Activated naive CD8-positive, alpha-beta T cell treated with anti-CD3 and anti-CD28 coated beads for 36 hours (primary cell): ENCODE results near the gene PCSK2. TPM values are rescaled to one million over a fixed set of nuclear protein-coding genes. Genes with fewer than 3 reads are reported as not detected.
A peak's percentile ranks its signal among the peaks of the same experiment; 100 is the strongest.

ENCODE experiments used
- DNase-seq: peaks from one replicate; pipeline ENCODE4 v3.0.0; 2021
- H3K27ac Mint-ChIP-seq: one replicate; pipeline ENCODE4 v1.8.0; 2022; ENCODE audit warnings: mild to moderate bottlenecking, moderate library complexity, mixed read lengths
- H3K27me3 Mint-ChIP-seq: one replicate; pipeline ENCODE4 v1.8.0; 2022; ENCODE audit warnings: mild to moderate bottlenecking, mixed read lengths
- H3K36me3 Mint-ChIP-seq: one replicate; pipeline ENCODE4 v1.8.0; 2021; ENCODE audit warnings: mild to moderate bottlenecking, mixed read lengths
- H3K4me1 Mint-ChIP-seq: one replicate; pipeline ENCODE4 v1.8.0; 2021; ENCODE audit warnings: mixed read lengths
- H3K4me3 Mint-ChIP-seq: one replicate; pipeline ENCODE4 v1.8.0; 2022; ENCODE audit warnings: mild to moderate bottlenecking, moderate library complexity, mixed read lengths
- H3K9me3 Mint-ChIP-seq: one replicate; pipeline ENCODE4 v1.8.0; 2022; ENCODE audit warnings: mixed read lengths
- total RNA-seq, 2 experiments: library from RNA; stranded (reverse); gene quantifications; one replicate each; pipeline ENCODE4 v1.2.3, GENCODE V29; 2021

Gene PCSK2
- total RNA-seq, 2 experiments from 2014 or later, result not detected

DNA sequence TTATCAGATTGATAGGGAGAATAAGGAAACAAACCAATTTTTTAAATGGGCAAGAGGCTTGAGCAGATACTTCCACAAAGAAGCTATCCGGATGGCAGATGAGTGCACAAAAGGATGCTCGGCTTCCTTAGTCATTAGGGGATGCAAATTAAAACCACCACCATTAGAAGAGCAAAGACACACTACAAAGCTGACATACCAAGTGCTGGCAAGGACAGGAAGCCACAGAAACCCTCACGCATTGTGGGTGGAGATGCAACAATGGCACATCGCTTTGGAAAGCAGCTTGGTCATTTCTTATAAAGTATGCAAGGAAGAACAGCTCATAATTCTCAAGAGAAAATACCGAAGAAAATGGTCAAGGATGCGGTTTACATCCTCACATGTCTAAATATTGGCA lies 284.6 kb downstream of the PCSK2 start:
- no peak overlapping the region for H3K4me3 Mint-ChIP-seq
- H3K27ac Mint-ChIP-seq, result no peak overlapping the region
- H3K9me3 Mint-ChIP-seq, result no peaks in the 10 kb centered on the region
- peaks cover 3% of the 10 kb centered on the region for H3K27me3 Mint-ChIP-seq
- H3K4me1 Mint-ChIP-seq, result peaks cover 12% of the 10 kb centered on the region
- no peaks in the 10 kb centered on the region for H3K36me3 Mint-ChIP-seq
- no peak for DNase-seq

DNA sequence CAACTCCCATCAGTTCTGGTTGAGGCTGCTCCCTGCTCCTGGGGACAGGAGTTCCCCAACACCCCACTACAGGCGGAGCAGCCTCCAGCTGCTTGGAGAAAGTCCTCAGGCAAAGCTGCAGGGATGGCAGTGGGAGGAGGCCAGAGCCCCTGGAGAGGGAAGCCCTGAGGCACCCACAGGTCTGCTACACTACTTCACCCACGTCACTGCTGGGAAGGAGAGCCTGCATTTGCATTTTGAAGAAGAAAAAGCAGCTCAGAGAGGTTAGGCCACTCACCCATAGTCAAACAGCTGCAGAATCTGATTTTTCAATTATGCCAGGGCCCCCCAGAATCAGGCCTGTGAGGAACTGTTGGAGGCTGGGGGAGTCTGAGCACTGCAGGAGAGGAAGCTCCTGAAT lies 287.1 kb downstream of the PCSK2 start:
- no peak for DNase-seq
- peaks cover 3% of the 10 kb centered on the region for H3K27me3 Mint-ChIP-seq
- H3K4me1 Mint-ChIP-seq, result peaks cover 6% of the 10 kb centered on the region
- no peak overlapping the region for H3K4me3 Mint-ChIP-seq
- H3K36me3 Mint-ChIP-seq, result no peaks in the 10 kb centered on the region
- no peak overlapping the region for H3K27ac Mint-ChIP-seq
- no peaks in the 10 kb centered on the region for H3K9me3 Mint-ChIP-seq

DNA sequence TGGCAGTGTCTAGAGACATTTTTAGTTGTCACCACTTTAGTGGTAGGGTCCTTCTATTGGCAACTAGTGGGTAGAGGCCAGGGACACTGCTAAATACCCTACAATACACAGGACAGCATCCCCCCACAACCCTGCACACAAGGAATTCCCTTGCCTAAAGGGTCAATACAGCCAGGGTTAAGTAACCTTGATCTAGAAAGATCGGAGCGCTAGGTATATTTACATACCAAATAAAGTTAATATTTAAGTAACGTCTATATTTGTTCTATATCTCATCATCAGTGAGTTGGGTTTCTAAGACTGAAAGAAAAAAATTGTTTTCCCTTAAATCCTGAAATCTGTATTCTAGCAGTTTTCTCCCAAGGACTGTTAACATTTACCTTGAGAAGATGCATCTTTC lies 288.2 kb downstream of the PCSK2 start:
- H3K36me3 Mint-ChIP-seq, result no peaks in the 10 kb centered on the region
- H3K9me3 Mint-ChIP-seq, result no peaks in the 10 kb centered on the region
- H3K4me1 Mint-ChIP-seq, result peaks cover 6% of the 10 kb centered on the region
- H3K27me3 Mint-ChIP-seq, result peaks cover under 1% of the 10 kb centered on the region
- no peak for DNase-seq
- no peak overlapping the region for H3K4me3 Mint-ChIP-seq
- H3K27ac Mint-ChIP-seq, result no peak overlapping the region

DNA sequence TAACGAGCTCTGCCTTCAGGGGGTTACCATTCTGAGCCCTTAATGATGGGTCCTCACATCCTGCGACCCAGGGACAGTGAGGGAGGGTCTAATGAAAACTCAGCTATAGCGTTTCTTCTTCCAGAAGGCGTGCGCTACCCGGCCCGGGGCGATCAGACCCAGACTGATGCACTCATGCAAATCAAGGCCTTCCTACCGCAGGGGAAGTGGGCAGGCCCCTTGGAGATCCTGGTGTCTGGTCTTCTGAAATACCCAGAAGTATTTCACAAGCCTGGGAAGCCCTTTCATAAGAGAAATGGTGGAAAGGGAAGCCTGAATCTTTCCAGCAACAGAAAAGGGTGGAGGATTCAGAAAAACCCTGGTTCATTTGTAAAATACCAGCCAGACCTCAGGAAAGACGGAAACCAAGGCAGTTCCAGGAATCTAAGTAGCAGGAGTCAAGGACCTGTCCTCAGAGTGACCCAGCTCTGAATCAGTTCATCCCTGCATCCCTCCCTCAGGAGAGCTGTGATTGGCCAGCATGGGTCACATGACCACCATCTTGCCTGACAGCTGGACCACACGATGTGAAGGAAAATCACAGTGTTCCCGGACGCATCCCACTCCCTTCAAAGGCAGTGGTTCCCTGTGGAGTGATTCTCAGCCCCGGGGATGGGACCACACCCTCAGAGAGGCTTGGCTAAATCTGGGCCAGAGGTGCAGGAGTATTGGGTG lies 291.7 kb downstream of the PCSK2 start:
- Mint-ChIP-seq H3K4me3 (no peak overlapping the region), H3K4me1 (peaks cover 5% of the 10 kb centered on the region), H3K9me3 (no peaks in the 10 kb centered on the region), H3K36me3 (no peaks in the 10 kb centered on the region), H3K27me3 (no peaks in the 10 kb centered on the region), H3K27ac (no peak overlapping the region)
- no peak for DNase-seq

DNA sequence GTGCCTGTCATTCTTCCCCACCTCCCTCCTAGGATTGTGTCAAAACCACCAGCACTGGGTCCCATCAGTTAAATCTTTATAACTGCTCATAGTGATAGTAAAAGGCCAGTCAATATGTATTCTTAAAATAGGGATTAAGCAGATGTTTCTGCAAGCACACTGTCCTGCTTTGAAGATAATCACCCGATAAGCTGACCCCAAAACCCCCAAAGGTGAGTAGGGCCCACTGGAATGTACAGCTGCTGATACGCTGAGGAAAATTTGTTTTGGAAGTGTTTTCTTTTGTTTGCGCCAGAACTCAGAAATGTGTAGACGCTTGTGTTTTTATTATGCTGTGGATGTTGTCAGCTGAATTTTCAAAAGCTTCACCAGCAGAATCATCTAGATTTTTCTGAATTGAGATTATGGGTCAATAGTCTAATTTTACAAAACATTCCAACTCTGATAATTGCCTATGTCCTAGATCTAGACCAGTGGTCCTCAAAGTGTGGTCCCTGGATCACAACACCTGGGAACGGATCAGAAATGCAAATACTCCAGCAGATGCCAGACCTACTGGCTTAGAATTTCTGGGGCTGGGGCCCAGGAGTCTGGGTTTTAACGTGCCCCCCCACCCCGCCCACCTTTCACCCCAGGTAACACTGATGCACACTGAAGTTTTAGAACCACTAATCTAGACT lies 292.9 kb downstream of the PCSK2 start:
- H3K27ac Mint-ChIP-seq, result no peak overlapping the region

DNA sequence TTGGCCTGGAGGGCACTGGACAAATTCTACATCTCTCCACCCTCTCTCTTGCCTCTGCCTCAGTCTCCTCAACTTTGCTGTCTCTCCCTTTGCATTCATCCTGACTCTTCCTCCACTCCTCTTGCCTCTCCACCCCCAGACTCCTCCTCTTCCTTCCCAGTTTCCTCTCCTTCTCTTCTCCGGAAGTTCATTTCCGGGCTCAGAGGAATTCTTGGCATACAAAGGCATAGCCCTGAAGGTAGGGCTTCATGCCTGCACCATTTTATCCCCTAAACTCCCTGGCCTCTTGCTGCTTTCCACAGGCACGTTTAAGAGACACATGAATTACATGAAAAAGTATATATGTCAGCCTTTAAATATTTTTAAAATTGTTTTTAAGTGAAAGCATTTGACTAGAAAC lies 293.7 kb downstream of the PCSK2 start:
- H3K9me3 Mint-ChIP-seq, result no peaks in the 10 kb centered on the region
- H3K27me3 Mint-ChIP-seq, result no peaks in the 10 kb centered on the region
- no peak overlapping the region for H3K27ac Mint-ChIP-seq
- no peaks in the 10 kb centered on the region for H3K36me3 Mint-ChIP-seq
- DNase-seq, result no peak
- H3K4me1 Mint-ChIP-seq, result peaks cover 5% of the 10 kb centered on the region
- H3K4me3 Mint-ChIP-seq, result no peak overlapping the region

More for the DNA sequence above, 292.9 kb downstream of the PCSK2 start:
- Mint-ChIP-seq H3K27me3 (no peaks in the 10 kb centered on the region), H3K9me3 (no peaks in the 10 kb centered on the region), H3K36me3 (no peaks in the 10 kb centered on the region), H3K4me3 (no peak overlapping the region), H3K4me1 (peaks cover 5% of the 10 kb centered on the region)
- DNase-seq, result no peak

DNA sequence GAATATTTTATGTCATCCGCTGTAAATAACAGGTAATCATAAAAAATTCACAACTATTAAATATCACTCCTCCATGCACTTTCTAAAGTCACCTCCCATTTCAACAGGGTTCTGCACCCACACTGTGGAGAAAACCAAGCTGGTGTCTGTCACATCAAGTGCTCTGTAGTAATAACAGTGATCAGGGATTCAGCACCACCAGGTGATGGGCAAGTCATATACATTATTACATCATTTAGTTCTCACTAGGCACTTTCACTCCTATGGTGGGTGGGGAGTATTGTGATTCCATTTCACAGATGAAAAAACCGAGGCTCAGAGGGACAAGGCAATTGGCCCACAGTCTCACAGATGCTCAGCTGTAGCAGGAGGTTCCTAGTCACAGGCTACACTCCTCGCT lies 295.7 kb downstream of the PCSK2 start:
- Mint-ChIP-seq H3K4me3 (no peak overlapping the region), H3K4me1 (peaks cover 5% of the 10 kb centered on the region), H3K36me3 (no peaks in the 10 kb centered on the region), H3K27ac (no peak overlapping the region), H3K9me3 (no peaks in the 10 kb centered on the region), H3K27me3 (no peaks in the 10 kb centered on the region)
- DNase-seq, result no peak

DNA sequence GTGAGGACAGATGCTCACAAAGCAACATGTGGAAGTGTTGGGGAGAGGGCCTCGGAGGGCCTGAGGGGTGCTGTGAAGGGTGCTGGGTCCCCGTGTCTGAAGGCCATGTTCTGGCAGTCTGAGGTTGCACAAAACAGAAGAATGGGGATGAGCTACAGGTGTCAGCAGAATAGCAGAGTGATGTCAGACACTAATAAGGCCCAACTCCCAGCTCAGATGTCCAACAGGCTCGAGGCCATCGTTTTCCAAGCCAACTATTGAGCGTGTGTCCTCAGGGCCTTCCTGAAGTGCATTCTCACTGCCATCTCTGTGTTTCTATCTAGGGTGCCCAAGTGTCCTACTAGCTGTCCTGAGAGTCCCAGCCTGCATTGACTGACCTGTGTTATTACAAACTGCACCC lies 296.5 kb downstream of the PCSK2 start:
- no peaks in the 10 kb centered on the region for H3K27me3 Mint-ChIP-seq
- H3K4me1 Mint-ChIP-seq, result peaks cover 5% of the 10 kb centered on the region

DNA sequence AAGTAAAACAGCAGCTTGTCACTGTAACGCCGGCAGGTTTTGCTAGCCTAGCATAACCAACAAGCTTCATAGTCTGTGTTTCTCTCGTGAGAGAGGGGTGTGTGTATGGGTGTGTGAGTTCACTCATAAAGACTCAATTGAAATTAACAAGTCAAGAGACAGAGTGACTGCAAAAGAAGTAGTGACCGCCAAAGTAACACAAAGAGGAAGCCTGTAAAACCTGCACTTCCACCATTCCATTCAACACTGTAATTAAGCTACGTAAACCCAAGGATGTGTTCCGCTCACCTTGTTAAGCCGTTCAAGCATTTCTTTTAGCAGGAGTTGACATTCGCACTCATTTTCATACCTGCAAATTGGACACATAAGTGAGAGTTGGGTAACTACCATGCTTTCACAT lies 297.7 kb downstream of the PCSK2 start:
- Mint-ChIP-seq H3K27me3 (peaks cover 2% of the 10 kb centered on the region), H3K9me3 (no peaks in the 10 kb centered on the region)
- DNase-seq, result no peak

More for the DNA sequence above, 296.5 kb downstream of the PCSK2 start:
- no peaks in the 10 kb centered on the region for H3K36me3 Mint-ChIP-seq
- no peak for DNase-seq
- no peaks in the 10 kb centered on the region for H3K9me3 Mint-ChIP-seq
- H3K4me3 Mint-ChIP-seq, result no peak overlapping the region
- H3K27ac Mint-ChIP-seq, result no peak overlapping the region

DNA sequence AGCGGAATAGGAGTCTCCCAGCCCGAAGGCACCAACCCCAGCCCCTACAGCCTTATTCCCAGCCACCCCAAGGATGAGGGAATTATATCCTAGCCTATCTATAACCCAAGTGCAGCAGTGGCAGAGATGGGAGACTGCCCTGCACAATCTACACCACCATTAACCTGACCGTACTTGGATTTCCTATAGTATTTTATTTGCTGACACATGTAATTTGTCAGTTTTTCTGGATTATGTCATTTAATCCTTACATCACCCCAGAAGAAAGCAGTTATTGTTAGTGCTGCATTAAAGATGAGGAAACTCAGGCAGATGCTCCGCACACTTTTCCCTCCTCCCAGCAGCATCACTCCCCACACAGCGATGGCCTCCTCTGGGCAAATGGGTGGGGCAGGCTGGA lies 298.3 kb downstream of the PCSK2 start:
- Mint-ChIP-seq H3K36me3 (no peaks in the 10 kb centered on the region), H3K27ac (no peak overlapping the region), H3K9me3 (no peaks in the 10 kb centered on the region), H3K4me3 (no peak overlapping the region), H3K4me1 (peaks cover 5% of the 10 kb centered on the region), H3K27me3 (peaks cover 7% of the 10 kb centered on the region)
- DNase-seq, result no peak

More for the DNA sequence above, 297.7 kb downstream of the PCSK2 start:
- H3K27ac Mint-ChIP-seq, result no peak overlapping the region
- no peak overlapping the region for H3K4me3 Mint-ChIP-seq
- peaks cover 5% of the 10 kb centered on the region for H3K4me1 Mint-ChIP-seq
- H3K36me3 Mint-ChIP-seq, result no peaks in the 10 kb centered on the region

DNA sequence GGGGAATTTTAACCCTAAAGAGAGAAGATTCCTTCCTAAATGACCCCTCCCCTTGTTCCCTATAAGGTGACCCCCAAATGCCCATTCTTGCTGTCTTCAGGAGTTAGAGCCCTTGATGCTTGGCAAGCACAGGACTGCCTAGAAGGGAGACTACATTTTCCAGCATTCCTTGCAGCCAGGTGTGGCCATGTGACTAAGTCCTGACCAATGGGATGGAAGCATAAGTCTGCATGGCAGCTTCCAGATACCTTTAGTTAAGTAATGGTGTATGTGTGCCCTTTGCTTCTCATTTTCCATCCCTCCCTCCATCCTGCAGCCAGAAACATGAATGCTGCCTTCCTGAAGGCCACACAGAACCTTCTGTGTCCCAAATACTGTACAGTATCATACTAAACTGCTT lies 298.8 kb downstream of the PCSK2 start:
- no peaks in the 10 kb centered on the region for H3K9me3 Mint-ChIP-seq
- H3K4me3 Mint-ChIP-seq, result no peak overlapping the region
- H3K36me3 Mint-ChIP-seq, result no peaks in the 10 kb centered on the region
- DNase-seq, result no peak
- peaks cover 12% of the 10 kb centered on the region for H3K27me3 Mint-ChIP-seq
- peaks cover 9% of the 10 kb centered on the region for H3K4me1 Mint-ChIP-seq
- no peak overlapping the region for H3K27ac Mint-ChIP-seq

DNA sequence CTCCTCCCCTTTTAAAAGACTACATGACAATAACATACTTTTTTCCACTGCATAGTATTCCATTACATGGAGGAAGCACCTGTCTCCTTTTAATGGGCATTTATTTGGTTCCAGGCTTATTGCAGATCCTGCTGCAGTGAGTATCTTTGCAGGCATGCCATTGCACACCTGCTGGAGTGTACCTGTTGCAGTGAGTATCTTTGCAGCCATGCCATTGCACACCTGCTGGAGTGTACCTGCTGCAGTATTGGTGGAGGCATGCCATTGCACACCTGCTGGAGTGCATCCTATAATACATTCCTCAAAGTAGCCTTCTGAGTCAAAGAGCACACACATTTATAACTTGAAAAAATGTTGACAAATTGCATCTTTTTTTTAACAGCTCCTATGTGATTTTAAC lies 302.7 kb downstream of the PCSK2 start:
- Mint-ChIP-seq H3K36me3 (no peaks in the 10 kb centered on the region), H3K27me3 (peaks cover 26% of the 10 kb centered on the region), H3K9me3 (no peaks in the 10 kb centered on the region), H3K4me3 (no peak overlapping the region), H3K4me1 (peaks cover 14% of the 10 kb centered on the region), H3K27ac (no peak overlapping the region)
- DNase-seq, result no peak

DNA sequence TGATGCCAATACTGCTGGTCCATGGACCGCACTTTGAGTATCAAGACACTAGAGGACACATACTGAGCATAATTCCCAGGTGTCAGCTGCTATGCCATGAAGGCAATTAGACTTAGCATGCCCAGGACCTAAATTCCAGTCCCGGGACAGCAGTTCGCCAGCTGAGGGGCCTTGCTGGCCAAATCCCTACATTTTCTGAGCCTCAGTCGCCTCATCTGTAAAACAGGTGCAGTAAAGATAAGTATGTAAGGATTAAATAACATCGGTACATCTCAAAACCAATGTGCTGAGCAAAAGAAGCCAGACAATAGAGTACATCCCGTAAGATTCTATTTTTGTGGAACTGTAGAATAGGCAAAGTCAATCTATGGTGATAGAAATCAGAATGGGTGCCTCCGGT lies 303.3 kb downstream of the PCSK2 start:
- peaks cover 27% of the 10 kb centered on the region for H3K27me3 Mint-ChIP-seq
- no peak overlapping the region for H3K27ac Mint-ChIP-seq
- no peaks in the 10 kb centered on the region for H3K36me3 Mint-ChIP-seq
- DNase-seq, result no peak
- no peaks in the 10 kb centered on the region for H3K9me3 Mint-ChIP-seq
- peaks cover 14% of the 10 kb centered on the region for H3K4me1 Mint-ChIP-seq
- H3K4me3 Mint-ChIP-seq, result peak overlapping the region; percentile 47

DNA sequence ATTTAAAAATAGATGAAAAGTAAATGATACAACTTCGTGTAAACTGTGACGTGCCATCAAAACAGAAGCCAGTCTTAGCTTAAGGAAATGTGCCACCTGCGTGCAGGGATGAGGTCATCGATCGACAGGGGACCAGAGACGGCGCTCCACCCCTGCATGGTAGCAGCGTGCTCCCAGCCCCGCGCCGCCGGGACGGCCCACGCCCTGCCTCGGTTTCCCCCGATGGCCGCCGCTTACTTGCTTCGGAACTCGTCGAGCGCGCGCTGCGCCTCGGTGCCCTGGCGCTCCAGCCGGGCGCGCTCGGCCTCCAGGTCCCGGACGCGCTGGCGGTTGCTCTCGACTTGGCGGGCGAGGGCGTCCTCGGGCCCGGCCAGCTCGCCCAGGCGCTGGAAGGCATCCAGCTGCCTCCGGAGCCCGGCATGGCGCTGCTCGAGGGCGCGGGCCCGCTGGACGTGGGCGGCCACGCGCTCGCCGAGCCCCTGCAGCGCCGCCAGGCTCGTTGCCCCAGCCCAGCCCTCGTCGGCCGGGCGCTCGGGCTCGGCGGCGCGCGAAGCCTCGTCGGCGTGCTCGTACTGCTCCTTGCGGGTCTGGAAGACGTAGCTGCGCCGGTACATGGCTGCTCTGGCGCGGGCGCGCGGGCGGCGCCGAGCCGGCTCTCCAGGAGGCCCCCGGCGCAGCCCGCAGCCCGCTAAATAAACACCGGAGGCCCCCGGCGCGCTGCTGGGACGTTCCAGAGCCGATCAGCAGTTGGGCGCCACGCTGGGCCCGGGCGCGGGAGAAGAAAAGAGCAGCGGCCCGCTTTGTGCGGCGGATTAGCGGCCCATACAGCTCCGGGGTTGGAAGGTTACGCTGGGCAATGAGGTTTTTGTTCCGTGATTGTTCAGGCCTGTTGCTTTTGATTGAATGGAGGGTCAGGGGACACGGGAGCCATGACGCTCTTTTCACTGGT lies 304.1 kb downstream of the PCSK2 start, which contains the start of gene BFSP1:
Gene BFSP1 (minus strand): TSS at position 664 of the 949 bp plus-strand sequence. CDS start 50 bp downstream, at position 614.
- Mint-ChIP-seq H3K4me1 (peaks cover 14% of the 10 kb centered on the region), H3K9me3 (no peaks in the 10 kb centered on the region), H3K36me3 (no peaks in the 10 kb centered on the region), H3K4me3 (peak within 1 kb of the TSS; percentile 82), H3K27me3 (peaks cover 27% of the 10 kb centered on the region), H3K27ac (peak within 1 kb of the TSS; percentile 67)
- peak; percentile 62 for DNase-seq

DNA sequence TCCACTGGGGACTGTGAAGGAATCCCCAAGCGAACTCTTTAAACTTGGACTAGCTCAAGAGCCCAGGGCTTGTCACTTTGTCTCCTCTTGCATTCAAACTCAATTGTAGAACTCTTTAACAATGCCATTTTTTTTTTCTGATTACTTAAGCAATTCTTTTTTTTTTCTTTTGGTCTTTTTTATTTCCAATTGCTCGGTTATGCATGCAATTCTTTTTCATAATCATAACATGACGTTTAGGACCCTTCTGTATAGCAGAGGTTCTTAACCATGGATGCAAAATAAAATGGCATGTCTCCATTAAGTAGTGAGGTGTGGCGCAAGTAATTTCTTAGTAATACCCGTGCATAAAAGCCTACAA lies 304.8 kb downstream of the PCSK2 start:
- Mint-ChIP-seq H3K4me1 (peaks cover 15% of the 10 kb centered on the region), H3K27ac (peak overlapping the region; percentile 67), H3K36me3 (no peaks in the 10 kb centered on the region), H3K27me3 (peaks cover 27% of the 10 kb centered on the region), H3K4me3 (peak overlapping the region; percentile 82), H3K9me3 (no peaks in the 10 kb centered on the region)
- no peak for DNase-seq
